Measurements from ENCODE around the gene STK38.
"Not testable (repeated sequence)": the region's sequence is repeated elsewhere in the genome, so short reads cannot be mapped to it uniquely, and the experiment has no call there.

STK38 gene

GRCh38 chr6:36479256-36479655 lies 68.0 kb downstream of the STK38 start:
- DNase-seq, result no peak

GRCh38 chr6:36478051-36478526 lies 69.2 kb downstream of the STK38 start:
- no peak for DNase-seq

GRCh38 chr6:36469946-36470345 lies 77.3 kb downstream of the STK38 start:
- DNase-seq, result no peak

GRCh38 chr6:36469148-36469661 lies 78.1 kb downstream of the STK38 start:
- no peak for DNase-seq

- no peak for DNase-seq
These were observed 79.7 kb downstream of the STK38 start for GRCh38 chr6:36467625-36468024.

- DNase-seq, result no peak
These were observed 83.0 kb downstream of the STK38 start for GRCh38 chr6:36464233-36464632.

GRCh38 chr6:36463676-36464075 lies 83.6 kb downstream of the STK38 start:
- DNase-seq, result no peak

GRCh38 chr6:36461646-36462045 lies 85.6 kb downstream of the STK38 start:
- DNase-seq, result no peak

GRCh38 chr6:36460916-36461315 lies 86.4 kb downstream of the STK38 start:
- DNase-seq, result no peak

- DNase-seq, result no peak
These were observed 87.8 kb downstream of the STK38 start for GRCh38 chr6:36459501-36459900.

GRCh38 chr6:36455486-36456027 lies 91.7 kb downstream of the STK38 start:
- no peak for DNase-seq

- not testable (repeated sequence) for DNase-seq
These were observed 94.4 kb downstream of the STK38 start for GRCh38 chr6:36452897-36453296.

GRCh38 chr6:36449173-36449572 lies 98.1 kb downstream of the STK38 start:
- DNase-seq, result not testable (repeated sequence)

- DNase-seq, result no peak
These were observed 101.7 kb downstream of the STK38 start for GRCh38 chr6:36445621-36446020.

GRCh38 chr6:36444470-36444869 lies 102.8 kb downstream of the STK38 start:
- DNase-seq, result no peak

Measured in NCI-H345 (cell line).